MM.1S (cell line): ENCODE data around the gene ANKRD1.

Source experiments
- DNase-seq: peaks from one replicate; pipeline ENCODE4 v3.0.0-alpha.2; 2015
- H2AFZ ChIP-seq: fragments of 300-600 bp; sonication (generic); 2 replicates; pipeline ENCODE4 v1.6.0; 2016; ENCODE audit warnings: antibody characterized with exemption, low read length
- H3F3A ChIP-seq: fragments of 300-600 bp; sonication (generic); 2 replicates; pipeline ENCODE4 v1.6.1; 2016; ENCODE audit warnings: mild to moderate bottlenecking, antibody characterized with exemption, low read length, moderate library complexity, mixed read lengths; ENCODE audit not compliant: insufficient read depth
- H3K27ac ChIP-seq: fragments of 300-600 bp; sonication (generic); 2 replicates; pipeline ENCODE4 v1.5.1; 2016; ENCODE audit warnings: mild to moderate bottlenecking, low read length
- H3K27me3 ChIP-seq: fragments of 300-600 bp; sonication (generic); replicated peaks from 2 replicates; pipeline ENCODE4 v1.6.0; 2016; ENCODE audit warnings: low read length; ENCODE audit not compliant: insufficient read depth
- H3K36me3 ChIP-seq: fragments of 300-600 bp; sonication (generic); replicated peaks from 2 replicates; pipeline ENCODE4 v1.6.1; 2016; ENCODE audit warnings: mild to moderate bottlenecking, low read length, mixed read lengths; ENCODE audit not compliant: insufficient read depth
- H3K4me1 ChIP-seq: fragments of 300-600 bp; sonication (generic); 2 replicates; pipeline ENCODE4 v1.6.1; 2016; ENCODE audit warnings: low read length, mixed read lengths
- H3K4me2 ChIP-seq: fragments of 300-600 bp; sonication (generic); 2 replicates; pipeline ENCODE4 v1.6.0; 2016; ENCODE audit warnings: low read depth, low read length
- H3K4me3 ChIP-seq: fragments of 300-600 bp; sonication (generic); 2 replicates; pipeline ENCODE4 v1.5.1; 2016; ENCODE audit warnings: low read length, mixed read lengths
- H3K79me2 ChIP-seq: fragments of 300-600 bp; sonication (generic); 2 replicates; pipeline ENCODE4 v1.6.1; 2016; ENCODE audit warnings: mixed run types, low read length, mixed read lengths
- H3K9ac ChIP-seq: fragments of 300-600 bp; sonication (generic); 2 replicates; pipeline ENCODE4 v1.6.1; 2016; ENCODE audit warnings: low read length, mixed read lengths
- H3K9me2 ChIP-seq: fragments of 300-600 bp; sonication (generic); replicated peaks from 2 replicates; pipeline ENCODE4 v1.6.1; 2016; ENCODE audit warnings: mild to moderate bottlenecking, low read length, mixed read lengths; ENCODE audit not compliant: insufficient read depth
- H3K9me3 ChIP-seq: fragments of 300-600 bp; sonication (generic); replicated peaks from 2 replicates; pipeline ENCODE4 v1.6.1; 2016; ENCODE audit warnings: mild to moderate bottlenecking, low read length, mixed read lengths; ENCODE audit not compliant: insufficient read depth
- H4K20me1 ChIP-seq: fragments of 300-600 bp; sonication (generic); 2 replicates; pipeline ENCODE4 v1.6.1; 2016; ENCODE audit warnings: mild to moderate bottlenecking, low read length, moderate library complexity, mixed read lengths; ENCODE audit not compliant: insufficient read depth
- CTCF ChIP-seq: fragments of 300-600 bp; sonication (generic); IDR thresholded peaks from 2 replicates; pipeline ENCODE4 v1.5.1; 2016; ENCODE audit warnings: antibody characterized with exemption, low read length, mixed read lengths
- EZH2 ChIP-seq: fragments of 300-600 bp; sonication (generic); optimal IDR thresholded peaks from 2 replicates; pipeline ENCODE3; 2017; ENCODE audit warnings: low read depth, mild to moderate bottlenecking, antibody characterized with exemption, low read length, mixed read lengths
- EZH2phosphoT487 ChIP-seq: fragments of 300-600 bp; sonication (generic); IDR thresholded peaks from 2 replicates; pipeline ENCODE4 v1.6.1; 2018; ENCODE audit warnings: antibody characterized with exemption, low read length

Gene ANKRD1

GRCh38 chr10:90921906-90922305 lies 1.0 kb upstream of the ANKRD1 start:
- H3K27ac ChIP-seq: no peak overlapping the region

GRCh38 chr10:90919683-90920574 lies 958 bp downstream of the ANKRD1 start:
- Histone ChIP-seq H3K27me3 (no peaks in the 10 kb centered on the region), H2AFZ (no peak overlapping the region), H3K9ac (no peak overlapping the region), H3K4me3 (no peak overlapping the region), H3K9me3 (no peaks in the 10 kb centered on the region), H3K4me2 (no peak overlapping the region), H3F3A (no peaks in the 10 kb centered on the region), H3K36me3 (no peaks in the 10 kb centered on the region), H3K79me2 (no peaks in the 10 kb centered on the region), H4K20me1 (no peaks in the 10 kb centered on the region), H3K4me1 (no peaks in the 10 kb centered on the region), H3K9me2 (no peaks in the 10 kb centered on the region), H3K27ac (no peak overlapping the region)
- DNase-seq: no peak
- no peak for TF ChIP-seq CTCF
- TF ChIP-seq EZH2phosphoT487: no peak
- TF ChIP-seq EZH2: no peak

More at GRCh38 chr10:90921906-90922305, 1.0 kb upstream of the ANKRD1 start:
- TF ChIP-seq CTCF: no peak
- H3K9me2 ChIP-seq: no peaks in the 10 kb centered on the region
- DNase-seq: no peak
- H3K79me2 ChIP-seq: no peaks in the 10 kb centered on the region
- no peak overlapping the region for H3K4me3 ChIP-seq
- H3K27me3 ChIP-seq: no peaks in the 10 kb centered on the region
- no peak overlapping the region for H3K4me2 ChIP-seq
- no peaks in the 10 kb centered on the region for H3K9me3 ChIP-seq
- no peaks in the 10 kb centered on the region for H3F3A ChIP-seq
- H3K9ac ChIP-seq: no peak overlapping the region
- no peaks in the 10 kb centered on the region for H4K20me1 ChIP-seq
- H3K36me3 ChIP-seq: no peaks in the 10 kb centered on the region
- no peak overlapping the region for H2AFZ ChIP-seq
- no peaks in the 10 kb centered on the region for H3K4me1 ChIP-seq

GRCh38 chr10:90917968-90918318 lies 2.9 kb downstream of the ANKRD1 start:
- no peaks in the 10 kb centered on the region for H3K9me2 ChIP-seq
- no peak for DNase-seq
- H4K20me1 ChIP-seq: no peaks in the 10 kb centered on the region
- no peaks in the 10 kb centered on the region for H3K4me1 ChIP-seq
- no peaks in the 10 kb centered on the region for H3K27me3 ChIP-seq
- H3K9ac ChIP-seq: no peak overlapping the region
- no peak overlapping the region for H3K27ac ChIP-seq
- H3K9me3 ChIP-seq: no peaks in the 10 kb centered on the region
- no peaks in the 10 kb centered on the region for H3K79me2 ChIP-seq
- TF ChIP-seq EZH2 (no peak), EZH2phosphoT487 (no peak), CTCF (no peak)
- H3F3A ChIP-seq: no peaks in the 10 kb centered on the region
- H3K4me2 ChIP-seq: no peak overlapping the region
- no peaks in the 10 kb centered on the region for H3K36me3 ChIP-seq
- no peak overlapping the region for H2AFZ ChIP-seq
- no peak overlapping the region for H3K4me3 ChIP-seq
